Measurements from ENCODE around the gene IQCH. TPM values are rescaled to one million over a fixed set of nuclear protein-coding genes. Genes with fewer than 3 reads are reported as not detected.

The IQCH gene
- total and polyA plus RNA-seq, 2 experiments from 2014 or later = 1.7 to 4.6 TPM

- TF ChIP-seq REST (IDR thresholded peaks at IDR 0.05; ENCODE audit: unreplicated experiment) (no peak), EZH2 (IDR thresholded peaks at IDR 0.05; ENCODE audit: low read depth, unreplicated experiment) (no peak), ZNF114 (CRISPR knock-in tag; IDR thresholded peaks at IDR 0.05) (no peak), JUNB (IDR thresholded peaks at IDR 0.05; ENCODE audit: unreplicated experiment) (no peak), EZH2phosphoT487 (IDR thresholded peaks at IDR 0.05; ENCODE audit: unreplicated experiment) (no peak), CREB1 (CRISPR knock-in tag; IDR thresholded peaks at IDR 0.05; ENCODE audit: low read depth) (no peak), CTCF (conservative IDR thresholded peaks at IDR 0.05; ENCODE audit: low read depth in 2 of 2) (no peak), ZNF331 (CRISPR knock-in tag; IDR thresholded peaks at IDR 0.05; ENCODE audit: low read depth) (no peak), POLR2AphosphoS5 (IDR thresholded peaks at IDR 0.05; ENCODE audit: low read depth) (no peak)
Observed at GRCh38 chr15:67372543-67372942, 118.0 kb downstream of the IQCH start (continued).

- no peak overlapping the region for H3K4me2 ChIP-seq
- Mint-ChIP-seq H3K27ac (no peak overlapping the region), H3K36me3 (ENCODE audit: low read depth) (no peaks in the 10 kb centered on the region), H3K4me1 (peaks cover 13% of the 10 kb centered on the region), H3K9me3 (no peaks in the 10 kb centered on the region), H3K27me3 (ENCODE audit: insufficient read depth, low read depth, poor library complexity) (no peaks in the 10 kb centered on the region), H3K4me3 (no peak overlapping the region)
- H3K27ac ChIP-seq (ENCODE audit: low read depth) = no peak overlapping the region
- no peaks in the 10 kb centered on the region for H3K27me3 ChIP-seq (ENCODE audit: insufficient read depth)
- H4K20me1 ChIP-seq (replicated peaks; ENCODE audit: insufficient read depth) = no peaks in the 10 kb centered on the region
- H3F3A ChIP-seq (replicated peaks; ENCODE audit: low read depth) = no peaks in the 10 kb centered on the region
- H2AFZ ChIP-seq = no peak overlapping the region
- ATAC-seq (no peak), DNase-seq (ENCODE audit: low spot score) (no peak)
- peaks cover 14% of the 10 kb centered on the region for H3K4me1 ChIP-seq (ENCODE audit: insufficient read depth)
- no peaks in the 10 kb centered on the region for H3K79me2 ChIP-seq (replicated peaks; ENCODE audit: insufficient read depth)
- no peak overlapping the region for H3K4me3 ChIP-seq
- no peaks in the 10 kb centered on the region for H3K9me2 ChIP-seq (ENCODE audit: insufficient read depth)
- no peaks in the 10 kb centered on the region for H3K36me3 ChIP-seq (ENCODE audit: insufficient read depth)
- TF ChIP-seq ETS1 (IDR thresholded peaks at IDR 0.05) (no peak), EZH2phosphoT487 (IDR thresholded peaks at IDR 0.05; ENCODE audit: unreplicated experiment) (no peak), ZNF114 (CRISPR knock-in tag; IDR thresholded peaks at IDR 0.05) (no peak), ZNF462 (CRISPR knock-in tag; IDR thresholded peaks at IDR 0.05) (no peak), EZH2 (IDR thresholded peaks at IDR 0.05; ENCODE audit: low read depth, unreplicated experiment) (no peak)
Observed at GRCh38 chr15:67372986-67373675, 118.5 kb downstream of the IQCH start.
